GM21619 (cell line): ENCODE data around the gene KCNJ6.
"Not testable (repeated sequence)": the region's sequence is repeated elsewhere in the genome, so short reads cannot be mapped to it uniquely, and the experiment has no call there.

ENCODE experiments used
- ATAC-seq: cut with Tn5 transposase; IDR thresholded peaks from one replicate; pipeline ENCODE4 v1.9.1; 2021; ENCODE audit not compliant: unreplicated experiment

Gene KCNJ6

DNA sequence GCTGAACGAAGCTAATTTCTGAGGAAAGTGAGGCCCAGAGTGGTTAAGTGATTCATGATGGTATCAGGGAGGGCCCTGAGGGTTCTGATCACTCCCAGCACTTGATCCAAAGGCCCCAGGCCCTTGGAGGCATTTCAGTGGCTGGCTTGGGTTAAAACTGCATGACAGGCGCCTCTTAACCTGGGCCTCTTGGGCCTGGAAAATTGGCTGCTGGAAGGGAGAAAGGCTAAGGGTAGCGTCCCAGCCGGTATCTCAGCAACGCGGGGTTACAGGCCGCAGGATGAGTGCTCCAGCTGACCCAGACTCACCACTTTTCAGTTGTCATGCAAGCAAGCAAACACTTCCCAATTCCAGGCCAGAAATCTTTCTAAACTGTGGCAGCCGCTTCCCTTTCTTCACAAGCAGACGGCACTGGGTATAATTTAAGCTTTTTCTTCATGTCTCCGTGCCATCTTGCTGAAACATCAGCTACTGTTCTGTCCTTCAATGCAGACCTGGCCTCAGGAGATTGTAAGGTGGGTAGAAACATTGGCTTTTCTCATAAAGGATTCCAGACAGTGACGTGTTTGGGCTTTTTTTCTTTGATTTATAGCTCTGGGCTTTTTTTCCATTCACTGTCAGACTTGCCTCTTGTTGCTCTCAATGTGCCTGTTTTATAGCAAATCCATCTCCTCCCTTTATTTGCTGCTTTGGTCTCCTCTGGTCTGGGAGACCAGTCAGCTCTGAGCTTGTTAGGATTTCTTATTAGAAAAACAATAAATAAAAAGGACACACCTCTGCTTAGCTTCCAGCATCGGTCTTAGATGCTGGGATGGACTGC is 229.1 kb downstream of the KCNJ6 start:
- ATAC-seq, result no peak

- no peak for ATAC-seq
Observed at GRCh38 chr21:37684547-37684946, 231.7 kb downstream of the KCNJ6 start.

DNA sequence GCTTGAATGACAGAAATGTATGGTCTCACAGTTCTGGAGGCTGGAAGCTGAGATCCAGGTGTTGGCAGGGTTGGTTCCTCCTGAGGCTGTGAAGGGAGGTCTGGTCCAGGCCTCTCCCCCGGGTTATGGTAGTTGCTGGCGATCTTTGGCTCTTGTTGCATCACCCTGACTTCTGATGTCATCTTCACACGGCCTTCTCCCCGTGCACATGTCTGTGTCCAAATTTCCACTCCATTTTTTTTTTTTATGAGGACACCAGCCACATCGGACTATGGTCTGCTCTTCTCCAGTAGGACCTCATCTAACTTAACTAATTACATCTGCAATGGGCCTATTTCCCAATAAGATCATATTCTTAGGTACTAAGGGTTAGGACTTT is 232.2 kb downstream of the KCNJ6 start:
- ATAC-seq, result no peak

DNA sequence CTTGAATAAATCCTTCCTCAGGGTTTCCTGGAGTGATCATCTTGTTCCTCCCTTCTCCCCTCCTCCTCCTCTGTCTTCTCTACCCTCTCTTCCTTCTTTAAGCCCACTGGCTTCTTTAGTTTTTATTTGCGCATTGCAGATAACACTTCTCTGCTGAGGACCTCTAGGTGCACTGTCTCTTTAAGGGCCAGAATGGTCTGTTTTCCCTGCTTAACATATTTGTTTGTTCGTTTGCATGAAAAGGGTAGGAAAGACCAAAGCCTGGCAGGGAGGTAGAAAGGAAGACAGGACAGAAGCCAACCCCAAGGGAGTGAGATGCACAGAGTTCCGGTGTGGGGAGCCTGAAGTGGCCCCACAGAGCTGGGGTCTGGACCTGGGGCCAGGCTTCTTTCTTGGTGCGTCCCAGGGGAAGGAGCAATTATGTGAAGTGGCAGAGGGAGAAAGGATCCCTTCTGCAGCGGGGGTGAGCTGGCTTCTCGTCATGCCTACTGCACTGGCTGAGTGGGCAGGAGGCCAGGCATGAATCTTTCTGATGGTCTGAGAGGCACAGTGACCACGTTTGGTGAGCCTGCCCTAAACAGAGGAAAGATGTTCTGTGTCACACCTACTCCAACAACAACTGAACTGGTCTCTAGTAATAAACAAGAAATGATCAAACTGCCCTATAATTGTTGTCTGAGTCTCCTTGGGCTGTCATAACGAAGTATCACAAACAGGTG is 232.7 kb downstream of the KCNJ6 start:
- no peak for ATAC-seq

DNA sequence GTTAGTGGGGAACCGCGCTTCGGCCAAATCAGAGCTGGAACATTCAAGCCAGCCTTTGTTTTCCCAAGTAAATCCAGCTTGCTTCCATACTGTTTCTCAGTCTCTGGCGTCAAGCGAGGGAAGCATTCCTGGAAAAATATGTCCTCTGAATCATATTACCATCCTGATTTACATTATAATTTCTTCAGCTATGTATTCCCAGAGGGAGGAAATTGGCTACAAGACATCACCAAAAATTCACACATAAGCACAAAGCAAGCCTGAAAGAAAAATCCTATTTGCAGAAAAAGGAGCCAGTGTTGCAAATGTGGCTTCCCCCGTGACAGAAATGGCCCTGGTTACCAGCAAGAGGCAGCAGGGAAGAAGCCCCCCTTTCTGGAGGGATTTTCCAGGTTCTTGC is 233.3 kb downstream of the KCNJ6 start:
- ATAC-seq, result no peak

- ATAC-seq, result no peak
Observed at GRCh38 chr21:37677006-37677405, 239.3 kb downstream of the KCNJ6 start.

DNA sequence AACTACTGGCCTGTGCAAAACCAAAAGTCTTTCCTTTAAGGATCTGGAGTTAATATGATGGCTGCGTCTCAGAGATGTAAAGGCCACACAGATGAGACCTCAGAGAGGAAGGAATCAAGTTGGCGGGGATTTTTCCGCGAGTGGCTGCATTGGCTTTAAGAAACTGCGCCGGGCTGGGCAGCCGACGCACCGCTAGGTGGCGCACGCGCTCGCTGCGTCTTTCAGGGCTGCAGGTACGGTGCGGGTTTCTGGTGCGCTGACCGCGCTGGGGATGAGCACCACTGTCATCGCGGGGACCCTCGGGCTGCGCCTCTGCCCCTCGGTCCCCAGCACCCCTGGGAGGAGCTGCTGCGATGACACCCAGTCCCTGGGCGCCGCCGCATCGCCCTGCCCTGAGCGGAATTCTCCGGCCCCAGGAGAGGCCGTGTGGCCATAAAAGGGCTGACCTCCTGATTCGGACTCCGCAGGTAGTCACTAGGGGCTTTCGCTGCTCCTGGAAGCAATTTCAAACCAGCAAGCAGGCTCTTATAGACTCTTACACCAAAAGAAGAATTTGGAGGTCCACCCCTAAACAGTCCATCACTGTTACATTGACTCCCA is 241.0 kb downstream of the KCNJ6 start:
- ATAC-seq, result no peak

DNA sequence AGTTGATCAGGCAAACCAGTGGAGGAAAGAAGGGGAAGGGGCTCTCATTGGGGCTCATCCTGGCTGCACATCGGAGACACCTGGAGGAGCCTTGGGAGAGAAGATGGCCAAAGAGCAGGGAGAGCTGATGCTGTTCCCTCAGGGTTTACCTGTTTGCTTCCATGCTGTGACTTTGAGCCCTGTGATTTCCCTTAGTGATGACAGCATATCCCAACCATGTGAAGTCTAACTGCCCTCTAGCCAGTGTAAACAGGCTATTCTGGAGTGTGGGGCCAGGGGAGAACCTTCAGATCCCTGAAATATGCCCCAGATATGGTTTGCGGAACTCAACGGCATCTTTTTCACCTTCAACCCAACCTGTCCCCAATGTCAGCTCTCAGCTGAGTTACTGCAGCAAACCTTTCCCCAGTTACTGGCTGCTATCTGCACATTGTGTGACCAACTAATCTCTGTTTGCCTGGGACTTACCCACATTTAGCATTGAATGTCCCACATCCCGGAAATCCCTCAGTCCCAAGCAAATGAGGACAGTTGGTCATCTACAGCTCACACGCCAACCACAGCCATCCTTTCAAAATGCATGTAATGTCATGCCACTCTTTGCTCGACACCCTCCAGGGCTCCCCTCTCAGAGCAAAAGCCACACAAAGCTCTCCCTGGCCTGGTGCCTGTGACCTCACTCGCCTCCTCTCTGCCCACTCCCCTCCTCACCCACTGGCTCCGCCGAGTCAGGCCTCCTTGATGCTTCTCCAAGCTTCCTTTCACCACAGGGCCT is 242.3 kb downstream of the KCNJ6 start:
- ATAC-seq, result no peak

- ATAC-seq, result no peak
Observed at GRCh38 chr21:37671381-37671780, 244.9 kb downstream of the KCNJ6 start.

DNA sequence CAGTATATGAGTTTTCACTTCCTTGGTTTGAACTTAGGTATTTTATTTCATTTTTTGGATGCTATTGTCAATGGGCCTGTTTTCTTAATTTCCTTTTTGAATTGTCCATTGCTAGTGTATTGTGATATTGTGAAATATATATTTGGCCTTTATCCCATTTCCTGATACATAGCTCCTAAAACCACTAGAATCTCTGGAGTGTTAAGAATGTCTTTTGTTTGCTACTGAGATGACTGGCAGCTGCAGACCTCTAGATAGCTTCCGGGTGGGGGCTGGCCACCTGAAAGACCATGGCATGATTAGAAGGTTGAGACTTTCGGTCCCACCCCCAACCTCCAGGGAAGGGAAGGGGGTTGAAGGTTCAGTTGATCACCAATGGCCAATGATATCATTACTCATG is 245.4 kb downstream of the KCNJ6 start:
- no peak for ATAC-seq

- ATAC-seq, result no peak
Observed at GRCh38 chr21:37669249-37669648, 247.0 kb downstream of the KCNJ6 start.

GRCh38 chr21:37668462-37669239 is 247.6 kb downstream of the KCNJ6 start:
- ATAC-seq, result no peak

- ATAC-seq, result no peak
Observed at GRCh38 chr21:37667380-37667779, 248.9 kb downstream of the KCNJ6 start.

- ATAC-seq, result no peak
Observed at GRCh38 chr21:37665230-37666024, 250.8 kb downstream of the KCNJ6 start.

- not testable (repeated sequence) for ATAC-seq
Observed at GRCh38 chr21:37662227-37662626, 254.0 kb downstream of the KCNJ6 start.

GRCh38 chr21:37660709-37661108 is 255.5 kb downstream of the KCNJ6 start:
- no peak for ATAC-seq

GRCh38 chr21:37659874-37660273 is 256.4 kb downstream of the KCNJ6 start:
- no peak for ATAC-seq

DNA sequence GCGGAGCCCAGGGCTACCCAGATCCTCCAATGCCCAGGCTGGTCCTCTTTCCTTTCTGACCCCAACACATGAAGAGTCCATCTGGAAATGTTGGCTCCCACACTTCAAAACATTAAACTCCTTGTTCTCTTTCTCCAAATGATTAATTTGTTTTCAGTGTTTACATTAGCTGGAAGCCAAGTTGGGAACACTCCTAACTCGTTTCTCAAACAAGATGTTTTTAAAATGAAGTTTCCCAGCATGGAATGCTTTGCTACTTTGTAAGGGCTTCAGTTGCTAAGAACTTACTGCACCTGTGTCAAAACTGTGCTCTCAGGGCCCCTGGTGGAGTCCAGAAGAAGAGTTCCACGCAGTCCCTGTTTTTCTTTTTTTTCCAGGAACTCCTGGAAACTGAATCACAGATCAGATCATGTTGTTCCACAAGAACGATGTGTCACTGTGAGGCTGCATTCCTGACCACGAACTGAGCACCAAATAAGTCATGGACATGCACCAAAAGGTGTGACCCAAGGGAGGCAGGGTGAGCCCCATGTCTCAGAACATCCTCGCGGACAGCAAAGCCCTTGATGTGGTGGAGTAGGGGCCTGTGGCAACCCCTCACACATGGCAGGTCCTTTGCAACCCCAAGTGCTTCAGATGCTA is 257.3 kb downstream of the KCNJ6 start:
- ATAC-seq, result no peak

DNA sequence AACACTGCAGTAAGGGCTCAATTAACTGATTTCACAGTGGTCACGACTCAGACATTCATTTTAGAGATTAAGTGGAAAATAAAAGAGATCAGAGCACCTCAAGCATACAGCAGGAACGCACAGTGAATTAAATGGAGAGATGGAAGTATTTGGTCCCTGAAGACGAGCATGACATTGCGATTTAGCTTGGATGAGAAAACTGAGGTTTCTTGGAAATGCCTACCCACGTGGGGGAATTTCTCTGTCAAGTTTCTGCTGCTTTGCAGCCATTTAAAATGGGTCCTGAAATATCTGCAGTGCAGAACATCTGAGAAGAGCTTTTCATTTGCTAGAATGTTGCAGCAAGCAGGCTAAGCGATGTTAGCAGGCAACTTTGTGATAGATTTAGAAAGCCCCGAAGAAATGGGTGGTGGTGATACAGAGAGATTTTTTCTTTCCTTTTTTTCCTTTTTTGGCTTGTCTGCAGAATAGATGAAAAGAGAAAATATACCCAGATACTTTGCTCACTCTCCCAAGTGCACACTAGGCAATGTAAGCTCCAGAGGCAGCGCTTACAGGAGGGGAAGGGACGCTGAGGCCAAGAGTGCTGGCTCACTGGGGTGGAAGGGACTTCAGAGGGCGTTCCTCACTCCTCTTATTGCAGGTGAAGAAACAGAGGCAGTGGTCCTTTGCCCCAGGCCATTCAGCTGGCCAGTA is 258.0 kb downstream of the KCNJ6 start:
- no peak for ATAC-seq
